ENCODE measurements around the gene PPM1H. TPM values are rescaled to one million over a fixed set of nuclear protein-coding genes. Genes with fewer than 3 reads are reported as not detected.

The PPM1H gene
- total RNA-seq, 2 donors from 2014 or later, result 46.4 to 74.4 TPM

DNA sequence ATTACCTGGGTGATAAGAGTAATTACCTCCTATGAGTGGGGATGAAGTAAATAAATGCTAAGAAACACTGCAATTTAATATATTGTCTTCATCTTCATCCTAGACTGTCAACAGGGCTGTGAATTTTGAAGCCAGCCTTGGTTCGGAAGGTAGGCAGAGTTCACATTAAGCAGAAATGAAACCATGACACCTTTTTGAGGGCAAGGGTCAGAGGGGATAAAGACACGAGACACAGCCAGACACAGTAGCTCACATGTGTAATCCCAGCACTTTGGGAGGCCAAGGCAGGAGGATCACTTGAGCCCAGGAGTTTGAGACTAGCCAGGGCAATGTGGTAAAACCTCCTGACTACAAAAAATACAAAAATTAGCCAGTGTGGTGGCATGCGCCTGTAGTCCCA is 243.6 kb downstream of the PPM1H start:
- H3K4me3 ChIP-seq (ENCODE audit: low read length), result no peak overlapping the region
- H3K9ac ChIP-seq (ENCODE audit: extremely low read depth, low read length, poor library complexity, severe bottlenecking), result no peak overlapping the region
- Mint-ChIP-seq H3K4me1 (peaks cover 23% of the 10 kb centered on the region), H3K4me3 (no peak overlapping the region), H3K27ac (no peak overlapping the region), H3K9me3 (peaks cover 7% of the 10 kb centered on the region), H3K36me3 (ENCODE audit: low read depth) (peaks cover 53% of the 10 kb centered on the region), H3K27me3 (ENCODE audit: insufficient read depth) (no peaks in the 10 kb centered on the region)
- peaks cover 7% of the 10 kb centered on the region for H3K4me1 ChIP-seq (ENCODE audit: control insufficient read depth, insufficient read depth, low read length)
- TF ChIP-seq, protein P1, sequence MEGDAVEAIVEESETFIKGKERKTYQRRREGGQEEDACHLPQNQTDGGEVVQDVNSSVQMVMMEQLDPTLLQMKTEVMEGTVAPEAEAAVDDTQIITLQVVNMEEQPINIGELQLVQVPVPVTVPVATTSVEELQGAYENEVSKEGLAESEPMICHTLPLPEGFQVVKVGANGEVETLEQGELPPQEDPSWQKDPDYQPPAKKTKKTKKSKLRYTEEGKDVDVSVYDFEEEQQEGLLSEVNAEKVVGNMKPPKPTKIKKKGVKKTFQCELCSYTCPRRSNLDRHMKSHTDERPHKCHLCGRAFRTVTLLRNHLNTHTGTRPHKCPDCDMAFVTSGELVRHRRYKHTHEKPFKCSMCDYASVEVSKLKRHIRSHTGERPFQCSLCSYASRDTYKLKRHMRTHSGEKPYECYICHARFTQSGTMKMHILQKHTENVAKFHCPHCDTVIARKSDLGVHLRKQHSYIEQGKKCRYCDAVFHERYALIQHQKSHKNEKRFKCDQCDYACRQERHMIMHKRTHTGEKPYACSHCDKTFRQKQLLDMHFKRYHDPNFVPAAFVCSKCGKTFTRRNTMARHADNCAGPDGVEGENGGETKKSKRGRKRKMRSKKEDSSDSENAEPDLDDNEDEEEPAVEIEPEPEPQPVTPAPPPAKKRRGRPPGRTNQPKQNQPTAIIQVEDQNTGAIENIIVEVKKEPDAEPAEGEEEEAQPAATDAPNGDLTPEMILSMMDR (conservative IDR thresholded peaks at IDR 0.05), result no peak
- no peak for DNase-seq
- H3K27me3 ChIP-seq (ENCODE audit: control insufficient read depth, insufficient read depth, low read length, poor library complexity, severe bottlenecking), result no peaks in the 10 kb centered on the region
- no peak overlapping the region for H3K27ac ChIP-seq (ENCODE audit: low read depth, low read length)
- H3K9me3 ChIP-seq (ENCODE audit: control insufficient read depth, low read length), result peaks cover 20% of the 10 kb centered on the region
- peaks cover 13% of the 10 kb centered on the region for H3K36me3 ChIP-seq (ENCODE audit: control insufficient read depth, insufficient read depth, low read length)
- 93 to 96% methylated on average over 3 of the region's 3 CpGs for WGBS, 2 experiments (ENCODE audit: insufficient coverage in 1 of 2, insufficient read length in 1 of 2)

DNA sequence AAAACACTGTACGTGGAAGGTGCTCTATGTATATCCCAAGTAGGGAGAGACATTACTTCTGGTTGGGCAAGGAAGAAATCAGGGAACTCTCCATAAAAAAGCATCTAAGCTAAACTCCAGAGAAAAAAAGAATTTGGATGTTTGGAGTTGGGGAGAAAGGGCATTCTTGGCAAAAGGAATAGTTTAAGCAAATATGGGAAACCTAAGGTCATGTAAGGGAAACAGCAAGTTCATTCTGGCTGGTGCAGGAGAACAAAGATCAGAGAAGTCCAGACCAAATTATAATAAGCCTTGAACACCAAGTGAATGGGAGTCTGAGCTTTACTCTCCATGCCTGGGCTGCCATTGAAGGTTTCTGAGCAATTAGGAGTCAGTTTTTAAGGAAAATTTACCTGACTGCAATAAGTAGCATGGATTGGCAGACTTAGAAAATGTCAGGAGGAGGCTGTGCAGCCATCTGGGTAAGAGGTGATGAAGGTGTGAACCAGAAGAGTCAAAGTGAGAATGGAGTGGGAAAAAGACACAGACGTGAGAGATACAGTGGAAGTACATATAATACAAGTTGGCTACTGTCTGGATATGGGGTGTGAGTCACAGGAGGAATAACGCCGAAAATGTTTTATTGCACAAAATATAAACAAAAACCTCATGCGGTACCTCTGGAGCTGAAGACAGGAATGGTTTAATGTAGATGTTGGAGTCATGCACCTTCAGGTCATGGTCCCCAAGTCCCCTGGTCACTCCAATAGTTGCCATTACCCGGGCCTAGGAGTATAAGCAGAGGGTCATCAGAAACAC is 245.7 kb downstream of the PPM1H start:
- Mint-ChIP-seq H3K36me3 (ENCODE audit: low read depth) (peaks cover 55% of the 10 kb centered on the region), H3K4me3 (no peak overlapping the region), H3K4me1 (peaks cover 11% of the 10 kb centered on the region), H3K9me3 (peaks cover 7% of the 10 kb centered on the region), H3K27ac (no peak overlapping the region), H3K27me3 (ENCODE audit: insufficient read depth) (no peaks in the 10 kb centered on the region)
- TF ChIP-seq, protein P1 (conservative IDR thresholded peaks at IDR 0.05), result no peak
- H3K4me1 ChIP-seq (ENCODE audit: control insufficient read depth, insufficient read depth, low read length), result peaks cover 2% of the 10 kb centered on the region
- H3K9me3 ChIP-seq (ENCODE audit: control insufficient read depth, low read length), result peaks cover 20% of the 10 kb centered on the region
- H3K9ac ChIP-seq (ENCODE audit: extremely low read depth, low read length, poor library complexity, severe bottlenecking), result no peak overlapping the region
- H3K27me3 ChIP-seq (ENCODE audit: control insufficient read depth, insufficient read depth, low read length, poor library complexity, severe bottlenecking), result no peaks in the 10 kb centered on the region
- 93 to 100% methylated on average over 3 to 6 of the region's 6 CpGs for WGBS, 2 experiments (ENCODE audit: insufficient coverage in 1 of 2, insufficient read length in 1 of 2)
- H3K4me3 ChIP-seq (ENCODE audit: low read length), result no peak overlapping the region
- H3K27ac ChIP-seq (ENCODE audit: low read depth, low read length), result no peak overlapping the region
- peaks cover 13% of the 10 kb centered on the region for H3K36me3 ChIP-seq (ENCODE audit: control insufficient read depth, insufficient read depth, low read length)
- no peak for DNase-seq

DNA sequence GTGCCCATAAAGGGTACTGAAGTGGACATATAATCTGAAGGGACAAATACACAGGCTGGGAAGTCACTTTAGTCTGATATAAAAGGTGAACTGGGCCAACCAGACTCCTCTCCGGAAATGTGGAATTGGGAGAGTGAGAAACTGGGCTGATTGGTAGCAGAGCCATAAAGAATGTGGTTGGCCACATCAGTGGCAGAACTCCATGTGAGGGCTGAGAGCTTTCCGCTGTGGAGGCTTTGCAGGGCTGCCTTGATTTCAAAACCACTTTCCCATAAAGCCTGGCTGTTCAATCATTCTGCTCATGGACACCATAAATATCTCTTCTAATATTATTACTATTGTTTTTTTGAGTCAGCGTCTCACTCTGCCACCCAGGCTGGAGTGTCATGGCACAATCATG is 248.0 kb downstream of the PPM1H start:
- WGBS, 2 experiments (ENCODE audit: insufficient coverage in 1 of 2, insufficient read length in 1 of 2), result 95% methylated on average over 2 to 3 of the region's 3 CpGs
- peaks cover 2% of the 10 kb centered on the region for H3K9me3 Mint-ChIP-seq
- H3K4me1 ChIP-seq (ENCODE audit: control insufficient read depth, insufficient read depth, low read length), result no peaks in the 10 kb centered on the region

More for the DNA sequence above, 248.0 kb downstream of the PPM1H start:
- Histone ChIP-seq H3K36me3 (ENCODE audit: control insufficient read depth, insufficient read depth, low read length) (peaks cover 4% of the 10 kb centered on the region), H3K9ac (ENCODE audit: extremely low read depth, low read length, poor library complexity, severe bottlenecking) (no peak overlapping the region), H3K27me3 (ENCODE audit: control insufficient read depth, insufficient read depth, low read length, poor library complexity, severe bottlenecking) (no peaks in the 10 kb centered on the region), H3K4me3 (ENCODE audit: low read length) (no peak overlapping the region), H3K9me3 (ENCODE audit: control insufficient read depth, low read length) (peaks cover 7% of the 10 kb centered on the region), H3K27ac (ENCODE audit: low read depth, low read length) (no peak overlapping the region)
- Mint-ChIP-seq H3K36me3 (ENCODE audit: low read depth) (peaks cover 48% of the 10 kb centered on the region), H3K4me3 (no peak overlapping the region), H3K4me1 (peaks cover 17% of the 10 kb centered on the region), H3K27ac (no peak overlapping the region), H3K27me3 (ENCODE audit: insufficient read depth) (no peaks in the 10 kb centered on the region)
- TF ChIP-seq, protein P1 (conservative IDR thresholded peaks at IDR 0.05), result no peak
- no peak for DNase-seq

Data from endodermal cell (in vitro differentiated cells).